ENCODE results near the gene DERA.

The DERA gene

DNA sequence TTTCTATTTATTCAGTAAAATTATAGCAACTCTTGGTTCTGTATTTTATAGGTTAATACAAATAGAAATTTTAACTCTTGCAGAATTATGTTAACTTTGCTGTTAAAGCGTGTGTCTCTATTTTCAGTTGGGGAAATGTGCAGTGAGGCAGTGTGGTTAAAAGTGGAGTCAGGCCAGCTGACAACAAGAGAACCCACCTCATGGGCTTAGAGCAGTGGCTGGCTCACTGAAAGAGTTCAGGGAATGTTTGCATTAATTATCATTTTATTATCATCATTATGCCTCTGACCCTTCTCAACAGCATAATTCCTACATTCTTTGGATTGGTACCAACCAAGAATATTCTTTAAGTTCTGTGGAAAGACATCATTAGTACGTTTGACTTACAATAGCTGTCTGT, 163.8 kb downstream of the DERA start:
- DNase-seq (ENCODE audit: low read depth in 2 of 3, low spot score in 1 of 3): no peak

DNA sequence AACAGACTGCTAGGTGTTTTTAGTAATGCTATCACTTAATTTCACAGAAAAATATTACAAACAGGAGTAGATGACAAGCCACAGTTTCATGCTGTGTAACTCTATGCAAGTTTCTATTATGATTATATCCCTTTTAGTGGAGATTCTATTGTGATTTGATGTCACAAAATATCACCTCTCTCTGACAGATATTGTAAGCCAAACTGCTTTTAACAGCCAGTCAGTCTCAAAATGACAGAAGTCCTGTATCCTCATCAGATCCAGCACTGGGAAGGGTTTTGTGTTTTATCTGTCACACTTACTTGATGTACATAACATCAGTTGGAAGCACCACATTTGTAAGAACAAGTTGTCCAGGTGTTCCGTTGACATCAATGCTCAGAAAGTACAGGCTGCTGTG, 164.8 kb downstream of the DERA start:
- no peak for DNase-seq (ENCODE audit: low read depth in 2 of 3, low spot score in 1 of 3)

DNA sequence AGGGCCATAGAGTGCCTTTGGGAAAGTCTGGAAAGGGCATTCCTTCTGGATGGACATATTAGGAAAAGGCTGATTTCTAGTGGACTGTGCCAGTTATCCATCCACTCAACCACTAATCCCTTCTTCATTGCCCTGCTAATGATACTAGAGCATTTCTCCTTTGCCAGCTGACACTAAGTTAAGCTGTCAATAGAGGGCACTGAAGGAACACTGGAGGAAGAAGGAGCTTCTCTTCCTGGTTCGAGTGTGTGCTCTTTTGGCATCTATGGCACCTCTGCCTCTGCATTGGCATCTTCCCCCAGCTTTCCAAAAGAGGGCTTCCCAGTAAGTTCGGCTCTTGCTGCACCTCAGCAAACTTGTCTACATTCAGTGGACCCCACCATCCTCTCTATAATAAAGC, 165.4 kb downstream of the DERA start:
- DNase-seq (ENCODE audit: low read depth in 2 of 3, low spot score in 1 of 3): no peak

DNA sequence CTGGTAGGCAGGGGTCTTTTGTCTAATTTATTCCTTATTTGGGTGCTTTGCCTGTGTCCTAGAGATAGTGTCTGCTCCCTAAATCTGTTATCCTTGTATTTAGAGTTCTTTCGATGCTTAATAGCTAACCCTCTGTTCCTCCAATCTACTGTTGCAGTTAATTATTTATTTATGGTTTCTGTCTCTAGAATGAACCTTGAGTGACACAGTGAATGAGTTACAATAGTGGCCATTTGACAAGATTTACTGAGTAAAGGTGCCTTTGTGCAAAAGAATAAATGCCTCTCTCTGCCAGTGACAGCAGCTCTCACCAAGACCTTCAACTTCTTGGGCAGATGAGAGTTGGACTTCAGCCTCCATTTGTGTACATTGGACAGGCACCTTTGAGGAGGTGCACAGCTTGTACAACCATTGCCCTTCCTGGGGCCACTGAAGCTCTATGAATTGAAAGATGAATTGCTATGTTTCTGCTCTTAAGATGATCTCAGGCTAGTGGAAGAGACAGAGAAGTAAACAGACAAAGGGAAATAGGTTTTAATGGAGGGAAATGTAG, 165.9 kb downstream of the DERA start:
- DNase-seq (ENCODE audit: low read depth in 2 of 3, low spot score in 1 of 3): no peak

DNA sequence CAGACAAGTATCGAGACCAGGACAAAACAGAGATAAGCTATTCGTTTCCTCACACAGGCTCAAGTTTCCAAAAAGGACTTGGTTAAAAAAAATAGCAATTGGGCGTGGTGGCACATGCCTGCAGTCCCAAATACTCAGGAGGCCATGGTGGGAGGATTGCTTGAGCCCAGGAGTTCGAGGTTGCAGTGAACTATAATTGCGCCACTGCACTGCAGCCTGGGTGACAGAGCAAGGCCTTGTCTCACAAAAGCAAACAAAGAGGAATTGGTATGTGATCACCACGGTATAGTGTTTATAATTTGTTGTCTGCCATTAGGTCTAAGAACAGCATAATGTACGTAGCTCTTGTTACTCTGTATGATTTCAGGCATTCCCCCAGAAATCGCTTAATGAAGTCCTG, 175.3 kb downstream of the DERA start:
- DNase-seq (ENCODE audit: low read depth in 2 of 3, low spot score in 1 of 3): no peak

GRCh38 chr12:16086942-16087341, 175.8 kb downstream of the DERA start:
- DNase-seq (ENCODE audit: low read depth in 2 of 3, low spot score in 1 of 3): no peak
